ENCODE results near the gene SHC1. TPM values are rescaled to one million over a fixed set of nuclear protein-coding genes. Genes with fewer than 3 reads are reported as not detected.

The SHC1 gene
- total and polyA plus RNA-seq, 2 donors from 2014 or later = 43.8 to 153 TPM

DNA sequence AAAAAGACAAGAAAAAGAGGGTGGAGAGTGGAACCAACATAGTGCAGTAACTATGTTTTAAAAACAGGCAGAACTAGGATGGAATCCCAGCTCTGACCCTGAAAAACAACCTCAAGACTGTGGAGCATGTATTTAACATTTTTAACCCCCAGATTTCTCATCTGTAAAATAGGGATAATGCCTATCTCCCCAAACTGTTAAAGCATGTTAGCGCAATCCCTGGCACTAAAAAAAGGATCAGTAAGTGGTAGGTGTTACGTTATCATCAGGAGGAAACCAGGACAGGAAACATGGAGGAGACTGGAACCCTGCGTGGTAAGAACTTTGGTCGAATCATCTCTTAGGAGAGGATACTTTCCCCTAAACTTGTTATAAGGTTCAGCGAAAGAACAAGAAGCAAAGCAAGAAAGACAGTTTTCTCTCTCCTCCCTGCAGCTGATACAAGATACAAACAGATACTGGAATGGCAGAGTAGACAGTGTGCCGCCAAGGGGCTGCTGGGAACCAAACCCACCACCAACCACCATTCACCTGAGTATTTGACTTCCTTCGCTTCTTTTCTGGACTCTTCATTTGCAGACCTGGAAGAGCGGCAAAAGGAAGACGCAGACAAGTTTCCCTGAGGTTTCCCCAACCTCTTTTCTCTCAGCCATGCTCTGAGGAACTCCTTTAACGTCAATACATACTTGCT is 10.0 kb downstream of the SHC1 start:
- peaks cover 3 to 14% (median 11%) of the 10 kb centered on the region in 3 donors for H3K36me3 ChIP-seq (ENCODE audit: control insufficient read depth in 2 of 3, insufficient read depth in 3 of 3, low read length in 3 of 3)
- no peaks in the 10 kb centered on the region for H3K27me3 ChIP-seq (ENCODE audit: control insufficient read depth, insufficient read depth, low read length)
- H3K27ac ChIP-seq (ENCODE audit: low read depth in 2 of 2, low read length in 2 of 2) = peak overlapping the region in 1 of 2 donors; percentile 99
- FAIRE-seq (no peak), DNase-seq (no peak)
- TF ChIP-seq CTCF (IDR thresholded peaks at IDR 0.05; ENCODE audit: borderline replicate concordance, extremely low read depth, insufficient read depth) = no peak
- H3K9ac ChIP-seq (ENCODE audit: low read length in 3 of 3) = peak overlapping the region; percentile 51 to 81 (median 63)
- H3K9me3 ChIP-seq (ENCODE audit: control insufficient read depth in 2 of 3, insufficient read depth in 1 of 3, low read length in 3 of 3) = no peaks in the 10 kb centered on the region
- H3K4me3 ChIP-seq (ENCODE audit: low read length in 3 of 3) = peak overlapping the region; percentile 66 to 81 (median 71)
- H3K4me1 ChIP-seq (ENCODE audit: control insufficient read depth in 2 of 3, insufficient read depth in 2 of 3, low read depth in 1 of 3, low read length in 3 of 3) = peaks cover 0 to 16% (median 7%) of the 10 kb centered on the region in 3 donors
- intact Hi-C loops (cut with DNase I) = no loop called here

GRCh38 chr1:154959426-154959780 is 11.1 kb downstream of the SHC1 start:
- FAIRE-seq = no peak
- no peak for TF ChIP-seq CTCF (IDR thresholded peaks at IDR 0.05; ENCODE audit: borderline replicate concordance, extremely low read depth, insufficient read depth)
- intact Hi-C loops (cut with DNase I) = no loop called here
- Histone ChIP-seq H3K9ac (ENCODE audit: low read length in 3 of 3) (no peak overlapping the region), H3K27me3 (ENCODE audit: control insufficient read depth, insufficient read depth, low read length) (no peaks in the 10 kb centered on the region), H3K4me3 (ENCODE audit: low read length in 3 of 3) (no peak overlapping the region), H3K9me3 (ENCODE audit: control insufficient read depth in 2 of 3, insufficient read depth in 1 of 3, low read length in 3 of 3) (no peaks in the 10 kb centered on the region), H3K36me3 (ENCODE audit: control insufficient read depth in 2 of 3, insufficient read depth in 3 of 3, low read length in 3 of 3) (peaks cover 0 to 8% (median 6%) of the 10 kb centered on the region in 3 donors), H3K4me1 (ENCODE audit: control insufficient read depth in 2 of 3, insufficient read depth in 2 of 3, low read depth in 1 of 3, low read length in 3 of 3) (peaks cover 4 to 25% (median 14%) of the 10 kb centered on the region in 3 donors), H3K27ac (ENCODE audit: low read depth in 2 of 2, low read length in 2 of 2) (no peak overlapping the region)
- DNase-seq = peak in 2 of 5 donors; percentile 51 to 64

- FAIRE-seq (no peak), DNase-seq (peak in 2 of 5 donors; percentile 50 to 71)
- Histone ChIP-seq H3K4me3 (ENCODE audit: low read length in 3 of 3) (no peak overlapping the region), H3K27me3 (ENCODE audit: control insufficient read depth, insufficient read depth, low read length) (no peaks in the 10 kb centered on the region), H3K9ac (ENCODE audit: low read length in 3 of 3) (no peak overlapping the region), H3K36me3 (ENCODE audit: control insufficient read depth in 2 of 3, insufficient read depth in 3 of 3, low read length in 3 of 3) (peaks cover 0 to 7% (median 5%) of the 10 kb centered on the region in 3 donors), H3K27ac (ENCODE audit: low read depth in 2 of 2, low read length in 2 of 2) (no peak overlapping the region), H3K4me1 (ENCODE audit: control insufficient read depth in 2 of 3, insufficient read depth in 2 of 3, low read depth in 1 of 3, low read length in 3 of 3) (peaks cover 4 to 28% (median 18%) of the 10 kb centered on the region in 3 donors), H3K9me3 (ENCODE audit: control insufficient read depth in 2 of 3, insufficient read depth in 1 of 3, low read length in 3 of 3) (no peaks in the 10 kb centered on the region)
- intact Hi-C loops (cut with DNase I) = no loop called here
- no peak for TF ChIP-seq CTCF (IDR thresholded peaks at IDR 0.05; ENCODE audit: borderline replicate concordance, extremely low read depth, insufficient read depth)
Observed at GRCh38 chr1:154958681-154959425, 11.7 kb downstream of the SHC1 start.
